Right ventricle myocardium superior (tissue), 1 donor: ENCODE results near the gene WFS1. TPM values are rescaled to one million over a fixed set of nuclear protein-coding genes. Genes with fewer than 3 reads are reported as not detected.

Source experiments
- ATAC-seq: fragments of 200-7000 bp; cut with Tn5 transposase; one replicate; pipeline ENCODE4 v1.9.1; 2020; ENCODE audit warnings: mild to moderate bottlenecking; ENCODE audit not compliant: poor library complexity
- DNase-seq: peaks from one replicate; pipeline ENCODE4 v3.0.0-alpha.2; 2020
- intact Hi-C: fragments of 100-400 bp; cut with DNase I; formaldehyde crosslinking; loops from one replicate; pipeline ENCODE4 v1.11.2; 2022
- total RNA-seq: library from RNA; stranded (reverse); fragmentation: NEBNext Ultra II Directional; extraction: Animal tissue kit (Norgen Biotek cat#: 25700); gene quantifications from one replicate; pipeline ENCODE4 v1.2.1, GENCODE V29; 2021
- donor health status: DM: no; HTN: yes; CAD: no; lungs with severe emphysema.

The WFS1 gene
- total RNA-seq, 1 donor from 2014 or later = 81.7 TPM

DNA sequence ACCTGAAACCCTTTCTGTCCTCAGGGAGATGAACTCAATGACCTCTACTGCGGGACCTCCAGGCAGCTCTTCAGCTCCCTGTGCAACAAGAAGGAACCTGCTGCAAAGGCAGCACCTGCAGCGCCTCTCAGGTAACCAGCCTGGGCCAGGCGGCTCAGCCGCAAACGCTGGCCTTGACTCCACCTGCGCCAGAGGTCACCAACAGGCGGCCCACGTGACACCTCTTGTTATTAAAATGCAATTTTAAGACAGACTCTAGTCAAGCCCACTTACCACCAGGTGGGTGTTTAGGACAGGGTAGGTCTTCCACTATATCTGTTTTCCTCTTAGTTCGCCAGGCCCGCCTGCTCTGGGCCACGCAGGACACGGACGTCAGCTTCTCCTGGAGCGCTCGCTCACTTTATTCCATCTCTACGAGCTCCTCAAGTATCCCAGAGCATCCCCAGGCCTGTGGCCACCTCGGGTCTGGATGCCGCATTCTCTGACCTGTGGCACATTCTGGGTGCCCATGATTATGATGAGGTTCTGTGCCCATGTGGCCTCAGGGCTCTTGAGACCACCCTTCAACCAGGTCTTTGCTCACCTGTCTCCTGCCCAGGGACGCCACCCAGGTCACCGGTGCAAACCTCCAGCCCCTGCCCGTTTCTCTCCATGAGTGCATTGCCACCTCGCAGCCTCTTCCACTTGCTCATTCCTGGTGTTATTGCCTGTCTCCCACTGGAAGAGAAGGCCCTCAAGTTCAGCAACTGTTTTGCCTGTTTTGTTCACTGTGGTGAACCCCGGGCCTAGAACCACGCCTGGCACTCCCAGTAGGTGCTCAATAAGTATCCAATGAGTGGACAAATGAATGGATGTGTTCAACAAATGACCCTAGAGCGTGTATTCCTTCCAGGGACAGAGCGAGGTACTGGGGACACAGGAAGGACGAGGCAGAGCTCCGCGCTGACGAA is 36.5 kb upstream of the WFS1 start:
- DNase-seq = no peak
- intact Hi-C loops = no loop called here
- no peak for ATAC-seq

DNA sequence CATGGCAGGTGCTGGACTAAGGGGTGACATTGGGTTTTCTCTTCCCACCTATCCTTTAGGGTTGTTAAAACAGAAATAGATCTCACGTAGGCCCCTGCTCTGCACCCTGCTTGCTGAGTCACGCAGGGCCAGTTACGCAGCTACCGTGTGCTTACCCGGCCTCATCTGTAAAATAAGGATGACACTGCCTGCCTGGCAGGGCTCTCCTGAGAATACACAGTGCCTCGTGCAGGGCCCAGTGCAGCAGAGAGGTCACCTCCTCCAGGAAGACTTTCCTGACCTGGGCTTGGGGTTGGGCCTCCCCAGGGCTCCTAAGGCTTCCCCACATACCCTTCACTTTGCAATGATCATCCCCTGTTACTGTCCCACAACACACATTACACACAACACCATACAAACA is 35.7 kb upstream of the WFS1 start:
- ATAC-seq (no peak), DNase-seq (no peak)
- intact Hi-C loops = no loop called here

DNA sequence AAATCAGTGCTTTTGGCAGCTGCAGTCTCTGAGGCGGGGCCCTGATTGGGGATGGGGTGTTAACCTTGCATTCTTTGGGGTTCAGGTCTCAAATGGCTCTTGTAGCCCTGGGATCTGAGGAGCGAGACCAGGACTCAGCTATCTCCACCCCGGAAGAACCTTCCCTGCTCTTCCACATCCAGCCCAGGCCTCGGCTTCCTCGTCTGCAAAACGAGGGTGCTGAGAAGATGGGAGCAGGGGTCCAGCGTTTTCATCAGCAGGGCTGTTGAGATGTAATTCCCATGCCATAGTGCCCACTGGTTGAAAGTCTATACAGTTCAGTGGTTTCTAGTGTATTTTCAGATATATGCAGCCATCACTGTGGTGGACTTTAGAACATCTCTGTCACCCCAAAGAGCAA is 34.6 kb upstream of the WFS1 start:
- intact Hi-C loops = no loop called here
- DNase-seq (no peak), ATAC-seq (no peak)

DNA sequence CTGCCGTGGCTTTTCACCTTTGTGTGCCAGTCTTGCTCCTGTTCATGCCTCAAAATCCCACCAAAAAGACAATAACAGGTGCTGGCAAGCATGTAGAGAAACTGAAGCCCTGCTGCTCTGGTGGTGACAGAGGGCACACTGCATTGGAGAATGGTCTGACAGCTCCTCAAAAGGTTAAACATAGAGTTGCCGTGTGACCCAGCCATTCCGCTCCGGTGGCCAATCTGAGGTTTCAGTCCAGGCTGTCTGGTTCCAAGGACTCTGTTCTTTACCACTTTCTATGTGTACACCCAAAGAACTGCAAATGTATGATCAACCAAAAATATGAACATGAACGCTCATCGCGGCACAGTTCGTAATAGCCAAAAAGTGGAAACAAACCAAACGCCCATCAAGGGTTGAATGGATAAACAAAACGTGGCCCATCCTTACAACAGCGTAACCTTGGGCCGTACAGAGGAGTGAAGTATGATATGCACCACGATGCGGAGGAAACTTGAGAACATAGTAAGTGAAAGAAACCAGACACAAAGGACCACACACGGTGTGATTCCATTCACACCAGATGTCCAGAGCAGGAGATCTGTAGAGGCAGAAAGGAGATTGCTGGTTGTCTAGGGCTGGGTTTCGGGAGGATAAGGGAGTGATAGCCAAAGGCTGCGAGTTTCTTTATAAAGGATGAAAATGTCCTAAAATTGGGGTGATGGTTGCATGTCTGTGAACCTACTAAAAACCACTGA is 33.6 kb upstream of the WFS1 start:
- intact Hi-C loops = no loop called here
- ATAC-seq (no peak), DNase-seq (no peak)

DNA sequence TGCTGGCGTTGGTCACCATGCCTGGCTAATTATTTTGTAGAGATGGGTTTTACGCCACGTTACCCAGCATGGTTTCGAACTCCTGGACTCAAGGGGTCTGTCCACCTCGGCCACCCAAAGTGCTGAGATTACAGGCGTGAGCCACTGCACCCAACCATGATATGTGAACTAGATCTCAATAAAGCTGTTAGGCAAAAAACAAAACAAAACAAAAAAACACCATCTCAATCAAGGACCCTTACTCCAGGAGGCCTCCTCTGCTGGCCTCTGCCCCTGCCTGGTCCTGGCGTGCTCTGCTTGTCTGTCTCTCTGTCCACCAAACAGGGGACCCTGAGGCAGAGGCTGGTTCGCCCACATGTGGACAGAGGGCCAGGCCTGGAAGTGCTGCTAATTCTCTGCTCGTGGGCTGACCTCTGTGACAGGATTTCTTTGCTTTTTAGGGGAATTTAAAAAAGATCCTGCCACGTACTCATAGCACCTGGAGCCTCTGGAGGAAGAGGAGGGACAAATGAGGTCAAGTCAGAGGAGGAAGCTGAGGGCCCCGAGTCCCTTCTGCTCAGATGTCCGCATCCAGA is 32.7 kb upstream of the WFS1 start:
- intact Hi-C loops = no loop called here
- DNase-seq (no peak), ATAC-seq (no peak)

DNA sequence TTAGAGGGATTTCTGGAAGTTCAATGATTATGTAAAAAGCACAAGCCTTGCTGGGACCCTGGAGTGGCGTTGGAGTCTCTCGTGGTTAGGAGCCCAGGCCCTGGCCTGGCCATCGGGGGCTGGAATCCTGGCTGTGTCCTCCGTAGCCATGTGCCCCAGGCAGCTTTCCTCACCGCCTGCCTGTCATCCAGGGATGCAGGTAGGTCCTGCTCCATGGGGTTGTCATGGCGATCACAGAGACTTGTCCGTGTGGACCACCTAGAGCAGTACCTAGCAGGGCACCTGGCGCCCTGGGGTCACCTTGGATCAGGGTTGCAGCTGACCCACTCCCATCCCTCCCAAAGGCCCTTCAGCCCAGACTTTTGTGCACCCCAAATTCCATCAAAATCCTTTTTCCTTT is 30.2 kb upstream of the WFS1 start:
- no peak for DNase-seq
- ATAC-seq = no peak
- intact Hi-C loops = no loop called here

DNA sequence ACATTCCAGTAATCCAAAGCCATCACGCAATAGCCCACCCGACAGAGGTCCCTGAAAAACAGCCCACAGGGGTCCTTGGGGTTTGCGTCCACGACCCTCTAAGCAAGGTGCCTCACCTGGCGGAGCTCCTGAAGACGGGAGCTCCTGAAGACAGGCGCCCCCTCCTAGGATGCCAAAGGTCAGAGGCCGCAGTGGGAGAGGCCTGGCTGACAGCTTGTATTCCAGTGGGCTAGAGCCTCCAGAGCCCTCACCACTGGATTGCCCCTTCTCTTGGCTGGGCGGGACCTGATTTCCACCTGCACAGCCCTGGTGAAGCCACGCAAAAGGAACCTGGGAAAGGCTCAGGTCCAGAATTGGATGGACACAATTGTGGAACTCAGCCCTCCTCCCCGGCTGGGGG is 29.7 kb upstream of the WFS1 start:
- DNase-seq (no peak), ATAC-seq (no peak)
- intact Hi-C loops = no loop called here

DNA sequence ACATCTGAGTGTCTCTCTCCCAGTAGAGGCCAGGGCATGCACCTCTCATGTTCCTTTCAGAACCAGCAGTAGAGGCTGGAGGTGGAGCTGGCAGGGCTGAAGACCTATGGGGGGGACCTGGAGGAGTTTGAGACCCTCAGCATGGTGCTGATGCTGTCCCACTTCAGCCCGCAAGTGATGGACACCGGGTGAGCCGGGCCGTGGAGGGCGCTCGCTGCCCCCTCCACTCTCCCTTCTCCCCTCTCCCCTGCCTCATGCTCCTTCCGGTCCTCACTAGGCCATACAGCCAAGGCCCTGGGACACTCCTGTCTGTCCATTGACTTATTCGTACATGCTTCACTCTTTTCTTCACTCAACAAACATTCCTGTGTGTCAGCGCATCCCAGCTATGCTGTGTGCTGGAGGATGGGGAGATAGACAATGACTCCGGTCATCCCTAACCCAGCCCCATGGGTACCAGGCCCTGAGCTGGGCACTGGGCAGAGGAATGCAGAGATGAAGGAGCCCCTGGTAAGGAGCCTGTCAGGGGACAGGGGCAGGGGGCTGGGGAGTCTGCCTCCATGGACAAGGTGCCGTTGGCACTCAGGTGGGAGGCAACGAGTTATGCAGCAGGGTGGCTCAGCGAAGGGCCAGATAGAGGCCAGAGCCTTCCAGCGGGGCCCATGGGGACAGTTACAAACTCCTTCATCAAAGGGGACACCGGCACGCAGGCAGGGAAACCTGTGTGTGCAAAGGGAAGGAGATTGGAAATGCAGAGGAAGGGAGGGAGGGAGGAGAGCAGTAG is 28.4 kb upstream of the WFS1 start:
- intact Hi-C loops = no loop called here
- no peak for ATAC-seq
- no peak for DNase-seq

DNA sequence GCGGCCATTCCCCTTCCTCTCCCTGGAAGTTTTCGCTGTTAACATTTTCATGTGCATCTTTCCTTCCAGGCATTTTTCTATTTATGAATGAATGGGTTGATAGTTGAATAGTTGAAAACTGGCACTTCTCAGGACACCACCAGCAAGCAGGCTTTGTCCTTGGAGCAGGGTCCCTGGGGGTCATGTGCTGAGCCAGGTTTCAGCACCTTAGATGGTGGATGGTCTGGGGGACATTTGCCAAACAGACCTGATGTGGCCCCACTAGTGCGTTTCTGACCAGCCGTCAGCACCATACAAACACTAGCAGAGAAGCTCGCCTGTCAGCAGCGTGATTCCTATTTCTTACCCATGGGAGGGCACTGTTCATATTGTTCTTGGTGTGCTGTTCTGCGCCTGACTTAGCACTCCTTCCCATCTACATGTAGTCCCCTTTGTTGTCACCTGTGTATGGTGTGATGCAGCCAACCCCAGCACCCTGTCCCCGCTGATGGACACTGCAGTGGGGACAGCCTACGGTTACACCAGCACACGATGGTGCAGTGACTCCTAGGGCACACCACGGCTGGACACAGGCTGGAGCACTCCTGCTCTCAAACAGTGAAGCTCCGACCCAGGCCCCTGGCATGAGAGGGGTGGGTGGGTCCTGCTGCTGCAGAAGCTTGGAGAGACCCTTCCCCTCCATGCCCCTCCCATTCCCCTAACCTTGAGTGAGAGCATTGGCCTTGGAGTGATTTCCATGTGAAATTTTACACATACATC is 27.2 kb upstream of the WFS1 start:
- ATAC-seq (no peak), DNase-seq (no peak)
- intact Hi-C loops = no loop called here

DNA sequence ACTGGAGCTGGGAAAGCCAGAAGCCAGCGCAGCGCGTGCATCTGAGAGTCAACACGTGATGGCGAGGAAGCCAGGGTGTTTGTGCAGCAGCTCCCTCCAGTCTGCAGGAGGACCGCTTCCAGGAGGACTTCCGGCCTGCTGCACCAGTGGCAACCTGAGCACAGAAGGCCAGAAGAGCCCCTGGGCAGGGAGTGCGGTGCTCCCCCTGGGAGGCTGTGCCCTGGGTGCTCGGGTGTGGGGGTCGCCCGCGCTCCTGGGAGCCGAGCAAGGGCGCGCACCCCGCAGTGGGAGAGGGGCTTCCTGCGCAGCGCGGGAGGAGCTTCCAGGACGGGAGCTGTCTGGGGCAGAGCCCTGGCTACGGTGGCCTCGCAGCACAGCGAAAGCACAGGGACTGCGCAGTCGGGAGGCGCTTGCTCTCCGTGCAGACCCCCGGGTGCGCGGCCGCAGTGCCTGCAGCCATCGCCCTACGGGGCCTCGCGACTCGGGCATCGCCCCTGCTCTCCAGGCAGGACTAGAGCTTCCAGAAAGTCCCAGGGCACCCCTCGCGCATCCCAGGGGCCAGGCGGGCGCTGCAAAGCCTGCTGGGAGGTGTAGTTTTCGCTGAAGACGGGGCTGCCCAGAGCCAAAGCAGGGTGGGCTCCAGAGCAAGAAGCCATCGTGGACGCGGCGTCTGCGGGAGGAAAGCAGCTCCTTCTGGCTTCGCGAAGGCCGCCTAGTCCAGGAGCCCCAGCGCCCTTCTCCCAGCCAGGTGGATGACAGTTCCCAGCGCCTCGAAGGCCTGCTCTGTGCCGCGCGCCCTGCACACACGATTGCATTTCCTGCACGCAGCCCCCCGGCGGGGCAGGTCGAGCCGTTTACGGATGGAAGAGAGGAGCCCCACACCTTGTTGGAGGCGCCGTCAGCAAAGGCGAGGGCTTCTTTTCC is 24.1 kb upstream of the WFS1 start:
- no peak for DNase-seq
- ATAC-seq = peak; percentile 56
- intact Hi-C loops = no loop called here

DNA sequence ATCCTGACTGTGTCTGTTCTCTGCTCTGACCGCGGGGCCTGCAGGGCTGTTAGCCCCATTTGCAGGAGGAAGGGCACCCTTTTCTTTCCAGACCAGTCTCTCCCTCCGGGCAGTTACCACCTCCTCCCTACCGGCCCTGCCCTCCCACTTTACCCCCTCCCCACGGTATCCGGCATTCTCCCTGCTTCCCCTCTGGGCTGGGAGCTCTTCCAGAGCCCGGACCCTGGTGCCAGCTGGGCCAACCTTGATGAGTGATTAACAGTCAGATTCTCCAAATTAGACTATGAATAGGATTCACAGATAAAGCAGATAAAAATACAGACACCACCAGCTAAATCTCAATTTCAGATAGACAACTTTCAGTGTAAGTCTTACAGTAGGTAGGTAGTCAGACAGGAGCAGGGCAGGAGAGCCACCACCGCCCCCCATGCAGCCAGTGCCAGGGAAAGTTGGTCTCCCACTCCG is 23.4 kb upstream of the WFS1 start:
- intact Hi-C loops = no loop called here
- DNase-seq (no peak), ATAC-seq (no peak)

DNA sequence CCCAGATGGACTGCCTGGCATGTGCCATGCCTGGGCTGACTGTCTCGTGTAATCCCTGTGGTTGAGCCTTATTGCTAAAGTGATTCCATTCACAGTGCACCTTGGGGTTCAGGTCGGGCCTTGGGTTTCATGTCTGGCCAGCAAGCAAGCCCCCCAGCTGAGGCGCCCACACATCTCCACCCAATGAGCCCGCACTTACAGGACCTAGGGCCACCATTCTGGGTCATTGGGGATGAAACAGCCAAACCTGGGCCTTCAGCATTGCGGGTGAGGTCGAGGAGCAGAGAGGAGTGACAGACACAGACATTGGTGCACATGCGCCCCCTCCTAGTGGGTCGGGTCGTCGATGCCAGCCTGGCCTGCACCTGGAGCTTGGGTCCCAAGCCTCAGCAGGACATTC is 21.3 kb upstream of the WFS1 start:
- intact Hi-C loops = no loop called here
- ATAC-seq = no peak
- DNase-seq = no peak

DNA sequence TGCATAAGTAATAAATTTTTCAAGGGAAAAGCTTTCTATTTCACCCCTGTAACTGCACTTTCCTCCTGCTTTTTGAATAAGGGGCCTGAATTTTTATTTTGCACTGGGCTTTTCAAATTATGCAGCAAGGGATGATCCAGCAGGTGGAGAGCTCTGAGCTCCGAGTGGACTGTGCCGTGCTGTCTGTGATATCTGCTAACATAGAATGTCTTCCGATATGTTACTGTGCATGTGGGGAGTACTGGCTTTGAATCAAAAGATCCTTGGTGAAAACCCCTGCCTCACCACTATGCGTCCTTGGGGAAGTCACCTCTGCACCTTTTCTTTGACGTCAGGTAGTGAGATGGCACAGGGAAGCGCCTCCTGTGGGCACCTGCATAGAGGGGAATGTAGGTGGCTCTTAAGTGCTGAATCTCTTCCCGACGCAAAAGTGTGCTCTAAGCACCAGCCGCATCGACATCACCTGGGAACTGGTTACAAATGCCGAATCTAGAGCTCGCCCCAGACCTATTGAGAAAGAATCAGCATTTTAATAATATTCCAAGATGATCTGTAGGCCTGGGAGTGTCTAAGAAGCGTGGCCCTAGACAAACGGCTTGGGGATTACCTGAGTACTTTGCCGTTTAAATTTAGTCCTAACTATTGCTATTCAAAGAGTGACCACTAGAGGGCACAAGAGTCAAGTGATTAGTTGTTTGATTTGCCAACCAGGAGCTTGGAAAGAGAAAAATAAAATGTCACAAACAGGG is 19.2 kb upstream of the WFS1 start:
- no peak for DNase-seq
- peak; percentile 74 for ATAC-seq

DNA sequence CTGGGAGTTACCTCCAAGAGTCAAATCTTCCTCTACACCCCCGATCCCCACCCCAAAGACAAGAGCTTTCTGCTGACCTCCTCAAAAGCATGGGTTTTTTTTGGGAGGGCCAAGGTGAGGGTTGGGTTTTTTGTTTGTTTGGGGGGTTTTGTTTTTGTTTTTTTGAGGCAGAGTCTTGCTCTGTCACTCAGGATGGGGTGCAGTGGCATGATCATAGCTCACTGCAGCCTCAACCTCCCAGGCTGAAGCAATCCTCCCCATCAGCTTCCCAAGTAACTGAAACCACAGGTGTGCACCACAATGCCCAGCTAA is 18.7 kb upstream of the WFS1 start:
- ATAC-seq (no peak), DNase-seq (no peak)
- intact Hi-C loops = no loop called here

More for the DNA sequence above, 19.2 kb upstream of the WFS1 start:
- intact Hi-C loops = no loop called here

DNA sequence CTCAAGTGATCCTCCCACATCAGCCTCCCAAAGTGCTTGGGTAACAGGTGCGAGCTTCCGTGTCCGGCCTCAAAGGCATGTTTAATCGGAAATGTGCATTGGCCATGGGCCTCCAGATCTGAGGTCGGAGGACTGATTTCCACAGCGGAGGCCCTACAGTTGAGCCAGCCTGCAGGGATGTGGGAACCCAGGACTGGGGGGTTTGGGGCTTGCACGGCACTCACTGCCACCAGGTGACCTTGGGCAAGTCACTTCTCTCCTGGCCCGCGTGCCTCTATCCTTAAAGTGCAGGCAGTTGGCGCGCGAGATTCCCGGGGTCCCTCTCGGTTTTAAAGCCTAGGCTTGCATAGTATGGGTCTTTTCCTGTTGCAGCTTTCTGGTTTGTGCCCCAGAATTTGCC is 18.3 kb upstream of the WFS1 start:
- DNase-seq = no peak
- ATAC-seq = no peak
- intact Hi-C loops = no loop called here

DNA sequence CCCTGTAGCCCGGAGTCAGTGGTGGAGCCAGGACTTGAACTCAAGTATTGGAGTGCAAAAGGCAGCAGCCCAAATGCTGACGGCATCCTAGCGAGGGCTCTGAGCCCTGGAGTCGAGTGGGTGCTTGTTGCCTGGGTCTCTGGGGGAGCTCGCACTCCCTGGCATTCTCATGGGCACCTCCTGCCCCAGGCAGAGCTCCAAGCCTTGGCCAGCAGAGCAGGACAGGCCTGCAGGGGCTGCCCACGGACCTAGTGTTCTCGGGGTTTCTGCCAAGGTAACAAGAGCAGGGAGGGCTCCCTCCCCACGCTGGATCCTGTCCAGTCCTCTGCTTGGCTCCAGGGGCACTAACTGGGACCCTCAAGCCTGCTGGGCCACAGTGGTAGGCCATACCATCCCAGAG is 17.6 kb upstream of the WFS1 start:
- intact Hi-C loops = no loop called here
- DNase-seq (no peak), ATAC-seq (no peak)

DNA sequence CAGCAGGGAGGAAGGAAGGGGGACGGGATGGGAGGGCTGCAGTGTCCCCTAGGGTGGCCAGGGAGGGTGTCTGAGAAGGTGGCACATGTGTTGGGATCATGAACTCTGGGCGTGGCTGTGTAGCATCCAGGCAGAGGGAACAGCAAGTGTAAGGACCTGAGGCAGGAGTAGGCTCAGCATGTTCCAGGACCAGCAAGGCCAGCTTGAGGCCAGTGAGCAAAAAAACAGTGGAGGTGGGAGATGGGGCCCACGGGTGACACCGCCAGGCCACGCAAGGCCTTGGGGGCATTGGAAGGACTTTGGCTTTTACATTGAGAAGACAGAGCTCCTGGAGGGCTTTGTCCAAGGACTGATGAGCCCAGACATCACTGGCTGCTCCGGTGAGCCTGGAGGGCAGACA is 16.5 kb upstream of the WFS1 start:
- DNase-seq (no peak), ATAC-seq (no peak)
- intact Hi-C loops = no loop called here
